Measurements from ENCODE around the gene OSBPL5.

DNA sequence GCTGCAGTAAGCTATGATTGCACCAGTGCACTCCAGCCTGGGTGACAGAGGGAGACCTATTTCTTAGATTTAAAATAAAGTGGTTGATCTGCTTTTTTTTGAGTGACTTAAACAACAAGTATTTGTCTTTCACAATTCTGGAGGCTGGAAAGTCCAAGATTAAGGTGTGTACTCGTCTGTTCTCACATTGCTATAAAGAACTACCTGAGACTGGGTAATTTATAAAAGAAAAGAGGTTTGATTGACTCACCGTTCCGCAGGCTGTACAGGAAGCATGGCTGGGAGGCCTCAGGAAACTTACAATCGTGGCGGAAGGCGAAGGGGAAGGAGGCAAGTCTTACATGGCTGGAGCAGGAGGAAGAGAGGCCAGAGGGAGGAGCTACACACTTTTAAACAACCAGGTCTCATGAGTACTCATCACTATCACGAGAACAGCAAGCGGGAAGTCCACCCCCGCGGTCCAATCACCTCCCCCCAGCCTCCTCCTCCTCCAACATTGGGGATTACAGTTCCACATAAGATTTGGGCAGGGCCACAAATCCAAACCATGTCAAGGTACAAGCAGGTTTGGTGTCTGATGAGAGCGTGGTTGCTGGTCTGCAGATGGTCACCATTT lies 19.7 kb upstream of the OSBPL5 start:
- TF ChIP-seq, protein P1, sequence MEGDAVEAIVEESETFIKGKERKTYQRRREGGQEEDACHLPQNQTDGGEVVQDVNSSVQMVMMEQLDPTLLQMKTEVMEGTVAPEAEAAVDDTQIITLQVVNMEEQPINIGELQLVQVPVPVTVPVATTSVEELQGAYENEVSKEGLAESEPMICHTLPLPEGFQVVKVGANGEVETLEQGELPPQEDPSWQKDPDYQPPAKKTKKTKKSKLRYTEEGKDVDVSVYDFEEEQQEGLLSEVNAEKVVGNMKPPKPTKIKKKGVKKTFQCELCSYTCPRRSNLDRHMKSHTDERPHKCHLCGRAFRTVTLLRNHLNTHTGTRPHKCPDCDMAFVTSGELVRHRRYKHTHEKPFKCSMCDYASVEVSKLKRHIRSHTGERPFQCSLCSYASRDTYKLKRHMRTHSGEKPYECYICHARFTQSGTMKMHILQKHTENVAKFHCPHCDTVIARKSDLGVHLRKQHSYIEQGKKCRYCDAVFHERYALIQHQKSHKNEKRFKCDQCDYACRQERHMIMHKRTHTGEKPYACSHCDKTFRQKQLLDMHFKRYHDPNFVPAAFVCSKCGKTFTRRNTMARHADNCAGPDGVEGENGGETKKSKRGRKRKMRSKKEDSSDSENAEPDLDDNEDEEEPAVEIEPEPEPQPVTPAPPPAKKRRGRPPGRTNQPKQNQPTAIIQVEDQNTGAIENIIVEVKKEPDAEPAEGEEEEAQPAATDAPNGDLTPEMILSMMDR (IDR thresholded peaks at IDR 0.05), result no peak
- no peak for TF ChIP-seq POLR2A (IDR thresholded peaks at IDR 0.05)

Measured in uterus (tissue), 2 donors.